ENCODE data around the gene LARGE1.
A peak's percentile ranks its signal among the peaks of the same experiment; 100 is the strongest.

Gene LARGE1

GRCh38 chr22:33515795-33516194 lies 404.5 kb downstream of the LARGE1 start:
- DNase-seq = no peak

GRCh38 chr22:33513388-33514338 lies 406.6 kb downstream of the LARGE1 start:
- peak; percentile 74 for DNase-seq

GRCh38 chr22:33512908-33513307 lies 407.4 kb downstream of the LARGE1 start:
- DNase-seq = peak; percentile 32

GRCh38 chr22:33510429-33510904 lies 409.8 kb downstream of the LARGE1 start:
- DNase-seq = no peak

- no peak for DNase-seq
These were observed 415.2 kb downstream of the LARGE1 start for GRCh38 chr22:33504941-33505625.

- DNase-seq = no peak
These were observed 424.2 kb downstream of the LARGE1 start for GRCh38 chr22:33496112-33496511.

GRCh38 chr22:33493476-33494205 lies 426.6 kb downstream of the LARGE1 start:
- no peak for DNase-seq

- DNase-seq = no peak
These were observed 428.0 kb downstream of the LARGE1 start for GRCh38 chr22:33492210-33492651.

GRCh38 chr22:33487041-33487716 lies 433.1 kb downstream of the LARGE1 start:
- DNase-seq = no peak

- DNase-seq = no peak
These were observed 438.7 kb downstream of the LARGE1 start for GRCh38 chr22:33481550-33481949.

- peak; percentile 16 for DNase-seq
These were observed 442.9 kb downstream of the LARGE1 start for GRCh38 chr22:33477120-33478111.

- peak; percentile 35 for DNase-seq
These were observed 443.6 kb downstream of the LARGE1 start for GRCh38 chr22:33476716-33477115.

GRCh38 chr22:33476206-33476605 lies 444.1 kb downstream of the LARGE1 start:
- DNase-seq = no peak

- DNase-seq = no peak
These were observed 445.7 kb downstream of the LARGE1 start for GRCh38 chr22:33474587-33474986.

- DNase-seq = peak; percentile 52
These were observed 447.6 kb downstream of the LARGE1 start for GRCh38 chr22:33472462-33473344.

GRCh38 chr22:33470456-33470855 lies 449.8 kb downstream of the LARGE1 start:
- no peak for DNase-seq

GRCh38 chr22:33467620-33468095 lies 452.6 kb downstream of the LARGE1 start:
- peak; percentile 17 for DNase-seq

GRCh38 chr22:33467080-33467479 lies 453.2 kb downstream of the LARGE1 start:
- DNase-seq = no peak

- no peak for DNase-seq
These were observed 454.7 kb downstream of the LARGE1 start for GRCh38 chr22:33465554-33465953.

- no peak for DNase-seq
These were observed 455.6 kb downstream of the LARGE1 start for GRCh38 chr22:33464698-33465097.
